Measurements from ENCODE around the gene TP53INP2. TPM values are rescaled to one million over a fixed set of nuclear protein-coding genes. Genes with fewer than 3 reads are reported as not detected.

TP53INP2 gene
- total and polyA plus RNA-seq, 2 experiments from 2014 or later = 8.6 to 10.6 TPM

- H3K27ac ChIP-seq = no peak overlapping the region
- 94% methylated on average over 3 of the region's 3 CpGs for WGBS (ENCODE audit: low lambda C conversion rate, missing lambda C conversion rate)
- H3K9me3 ChIP-seq (ENCODE audit: low read depth) = no peaks in the 10 kb centered on the region
- H4K20me1 ChIP-seq (ENCODE audit: insufficient read depth, poor library complexity, severe bottlenecking) = no peaks in the 10 kb centered on the region
- no peaks in the 10 kb centered on the region for H3K36me3 ChIP-seq (replicated peaks; ENCODE audit: insufficient read depth, low read depth)
- no peak for DNase-seq (ENCODE audit: low spot score)
- H3K4me1 ChIP-seq (ENCODE audit: insufficient read depth) = no peaks in the 10 kb centered on the region
- no peak for TF ChIP-seq EZH2phosphoT487 (IDR thresholded peaks at IDR 0.05; ENCODE audit: low read depth, severe bottlenecking, unreplicated experiment)
- no peak for TF ChIP-seq EZH2 (IDR thresholded peaks at IDR 0.05; ENCODE audit: borderline replicate concordance)
- TF ChIP-seq, protein P1, sequence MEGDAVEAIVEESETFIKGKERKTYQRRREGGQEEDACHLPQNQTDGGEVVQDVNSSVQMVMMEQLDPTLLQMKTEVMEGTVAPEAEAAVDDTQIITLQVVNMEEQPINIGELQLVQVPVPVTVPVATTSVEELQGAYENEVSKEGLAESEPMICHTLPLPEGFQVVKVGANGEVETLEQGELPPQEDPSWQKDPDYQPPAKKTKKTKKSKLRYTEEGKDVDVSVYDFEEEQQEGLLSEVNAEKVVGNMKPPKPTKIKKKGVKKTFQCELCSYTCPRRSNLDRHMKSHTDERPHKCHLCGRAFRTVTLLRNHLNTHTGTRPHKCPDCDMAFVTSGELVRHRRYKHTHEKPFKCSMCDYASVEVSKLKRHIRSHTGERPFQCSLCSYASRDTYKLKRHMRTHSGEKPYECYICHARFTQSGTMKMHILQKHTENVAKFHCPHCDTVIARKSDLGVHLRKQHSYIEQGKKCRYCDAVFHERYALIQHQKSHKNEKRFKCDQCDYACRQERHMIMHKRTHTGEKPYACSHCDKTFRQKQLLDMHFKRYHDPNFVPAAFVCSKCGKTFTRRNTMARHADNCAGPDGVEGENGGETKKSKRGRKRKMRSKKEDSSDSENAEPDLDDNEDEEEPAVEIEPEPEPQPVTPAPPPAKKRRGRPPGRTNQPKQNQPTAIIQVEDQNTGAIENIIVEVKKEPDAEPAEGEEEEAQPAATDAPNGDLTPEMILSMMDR (IDR thresholded peaks at IDR 0.05; ENCODE audit: poor library complexity) = no peak
- no peak overlapping the region for H2AFZ ChIP-seq
- H3K4me3 ChIP-seq = no peak overlapping the region
- H3K9me2 ChIP-seq (replicated peaks; ENCODE audit: insufficient read depth) = no peaks in the 10 kb centered on the region
- H3K4me2 ChIP-seq = no peak overlapping the region
- H3K79me2 ChIP-seq = no peaks in the 10 kb centered on the region
- no peaks in the 10 kb centered on the region for H3K27me3 ChIP-seq
These were observed 40.2 kb downstream of the TP53INP2 start for GRCh38 chr20:34744340-34744739.

GRCh38 chr20:34744847-34745246 is 40.7 kb downstream of the TP53INP2 start:
- Histone ChIP-seq H3K27me3 (no peaks in the 10 kb centered on the region), H4K20me1 (ENCODE audit: insufficient read depth, poor library complexity, severe bottlenecking) (no peaks in the 10 kb centered on the region), H3K9me2 (replicated peaks; ENCODE audit: insufficient read depth) (no peaks in the 10 kb centered on the region), H3K27ac (no peak overlapping the region), H3K36me3 (replicated peaks; ENCODE audit: insufficient read depth, low read depth) (no peaks in the 10 kb centered on the region), H3K9me3 (ENCODE audit: low read depth) (no peaks in the 10 kb centered on the region), H3K4me3 (no peak overlapping the region), H3K4me2 (no peak overlapping the region), H3K79me2 (no peaks in the 10 kb centered on the region), H3K4me1 (ENCODE audit: insufficient read depth) (no peaks in the 10 kb centered on the region), H2AFZ (no peak overlapping the region)
- TF ChIP-seq EZH2 (IDR thresholded peaks at IDR 0.05; ENCODE audit: borderline replicate concordance) (no peak), EZH2phosphoT487 (IDR thresholded peaks at IDR 0.05; ENCODE audit: low read depth, severe bottlenecking, unreplicated experiment) (no peak)
- TF ChIP-seq, protein P1 (IDR thresholded peaks at IDR 0.05; ENCODE audit: poor library complexity) = no peak
- 81% methylated on average over 1 of the region's 1 CpG for WGBS (ENCODE audit: low lambda C conversion rate, missing lambda C conversion rate)
- DNase-seq (ENCODE audit: low spot score) = no peak

- Histone ChIP-seq H3K4me1 (ENCODE audit: insufficient read depth) (no peaks in the 10 kb centered on the region), H3K27me3 (no peaks in the 10 kb centered on the region), H3K36me3 (replicated peaks; ENCODE audit: insufficient read depth, low read depth) (no peaks in the 10 kb centered on the region), H3K9me2 (replicated peaks; ENCODE audit: insufficient read depth) (no peaks in the 10 kb centered on the region), H4K20me1 (ENCODE audit: insufficient read depth, poor library complexity, severe bottlenecking) (no peaks in the 10 kb centered on the region), H3K9me3 (ENCODE audit: low read depth) (no peaks in the 10 kb centered on the region), H2AFZ (no peak overlapping the region), H3K27ac (no peak overlapping the region), H3K79me2 (no peaks in the 10 kb centered on the region), H3K4me3 (no peak overlapping the region), H3K4me2 (no peak overlapping the region)
- no peak for TF ChIP-seq EZH2phosphoT487 (IDR thresholded peaks at IDR 0.05; ENCODE audit: low read depth, severe bottlenecking, unreplicated experiment)
- TF ChIP-seq EZH2 (IDR thresholded peaks at IDR 0.05; ENCODE audit: borderline replicate concordance) = no peak
- TF ChIP-seq, protein P1 (IDR thresholded peaks at IDR 0.05; ENCODE audit: poor library complexity) = no peak
- 87% methylated on average over 3 of the region's 3 CpGs for WGBS (ENCODE audit: low lambda C conversion rate, missing lambda C conversion rate)
- DNase-seq (ENCODE audit: low spot score) = no peak
These were observed 42.5 kb downstream of the TP53INP2 start for GRCh38 chr20:34746674-34747073.

DNA sequence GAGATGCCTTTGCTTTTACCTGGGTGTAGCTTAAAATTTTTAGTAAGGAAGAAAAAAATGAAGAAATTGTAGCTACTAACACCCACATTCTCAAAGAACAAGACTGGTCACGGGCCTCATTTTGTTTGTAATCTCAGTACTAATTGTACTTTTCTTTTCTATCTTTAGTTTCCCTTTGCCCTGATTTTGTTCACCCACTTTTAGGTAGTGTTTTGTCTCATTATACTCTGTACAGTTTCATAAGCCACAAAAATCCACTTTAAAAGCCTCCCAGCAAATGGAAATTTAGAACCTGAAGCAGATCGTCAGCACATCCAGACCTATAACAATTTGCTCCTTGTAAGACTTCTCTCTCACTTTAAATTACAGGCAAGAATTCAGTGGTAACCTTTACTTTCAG is 43.3 kb downstream of the TP53INP2 start:
- TF ChIP-seq EZH2 (IDR thresholded peaks at IDR 0.05; ENCODE audit: borderline replicate concordance) (no peak), EZH2phosphoT487 (IDR thresholded peaks at IDR 0.05; ENCODE audit: low read depth, severe bottlenecking, unreplicated experiment) (no peak)
- TF ChIP-seq, protein P1 (IDR thresholded peaks at IDR 0.05; ENCODE audit: poor library complexity) = no peak
- Histone ChIP-seq H2AFZ (no peak overlapping the region), H3K36me3 (replicated peaks; ENCODE audit: insufficient read depth, low read depth) (no peaks in the 10 kb centered on the region), H3K4me2 (no peak overlapping the region), H3K27me3 (no peaks in the 10 kb centered on the region), H3K27ac (no peak overlapping the region), H3K4me3 (no peak overlapping the region), H3K9me2 (replicated peaks; ENCODE audit: insufficient read depth) (no peaks in the 10 kb centered on the region), H3K4me1 (ENCODE audit: insufficient read depth) (no peaks in the 10 kb centered on the region), H3K9me3 (ENCODE audit: low read depth) (no peaks in the 10 kb centered on the region), H3K79me2 (no peaks in the 10 kb centered on the region), H4K20me1 (ENCODE audit: insufficient read depth, poor library complexity, severe bottlenecking) (no peaks in the 10 kb centered on the region)
- 87% methylated on average over 2 of the region's 2 CpGs for WGBS (ENCODE audit: low lambda C conversion rate, missing lambda C conversion rate)
- DNase-seq (ENCODE audit: low spot score) = no peak

Measured in hepatocyte (in vitro differentiated cells).